HEK293 (cell line): ENCODE results near the gene EBF4.

Source experiments
- KLF7 ChIP-seq: fragments of 450-650 bp; formaldehyde crosslinking; IDR thresholded peaks from 2 replicates; pipeline ENCODE4 v1.5.1; 2016; ENCODE audit warnings: missing biosample characterization, missing genetic modification characterization, borderline replicate concordance
- ZNF354C ChIP-seq: fragments of 450-650 bp; formaldehyde crosslinking; IDR thresholded peaks from 2 replicates; pipeline ENCODE4 v1.5.1; 2016; ENCODE audit warnings: missing biosample characterization, missing genetic modification characterization, low read depth, borderline replicate concordance
- ZNF660 ChIP-seq: fragments of 450-650 bp; IDR thresholded peaks from 2 replicates; pipeline ENCODE4 v1.5.1; 2018; ENCODE audit warnings: missing biosample characterization, mild to moderate bottlenecking, missing genetic modification characterization
- ZNF701 ChIP-seq: fragments of 450-650 bp; formaldehyde crosslinking; IDR thresholded peaks from 2 replicates; pipeline ENCODE4 v1.5.1; 2016; ENCODE audit warnings: missing biosample characterization, missing genetic modification characterization
- TF ChIP-seq, protein P1 (sequence below): fragments of 450-650 bp; formaldehyde crosslinking; IDR thresholded peaks from 2 replicates; pipeline ENCODE4 v1.5.1; 2016; ENCODE audit warnings: missing biosample characterization, missing genetic modification characterization
- TF ChIP-seq, protein P2 (sequence below): fragments of 450-650 bp; formaldehyde crosslinking; IDR thresholded peaks from 2 replicates; pipeline ENCODE4 v1.5.1; 2016; ENCODE audit warnings: missing biosample characterization, missing genetic modification characterization

- TF ChIP-seq ZNF701 (tag by site-specific recombination) = no peak
- TF ChIP-seq, protein P1, sequence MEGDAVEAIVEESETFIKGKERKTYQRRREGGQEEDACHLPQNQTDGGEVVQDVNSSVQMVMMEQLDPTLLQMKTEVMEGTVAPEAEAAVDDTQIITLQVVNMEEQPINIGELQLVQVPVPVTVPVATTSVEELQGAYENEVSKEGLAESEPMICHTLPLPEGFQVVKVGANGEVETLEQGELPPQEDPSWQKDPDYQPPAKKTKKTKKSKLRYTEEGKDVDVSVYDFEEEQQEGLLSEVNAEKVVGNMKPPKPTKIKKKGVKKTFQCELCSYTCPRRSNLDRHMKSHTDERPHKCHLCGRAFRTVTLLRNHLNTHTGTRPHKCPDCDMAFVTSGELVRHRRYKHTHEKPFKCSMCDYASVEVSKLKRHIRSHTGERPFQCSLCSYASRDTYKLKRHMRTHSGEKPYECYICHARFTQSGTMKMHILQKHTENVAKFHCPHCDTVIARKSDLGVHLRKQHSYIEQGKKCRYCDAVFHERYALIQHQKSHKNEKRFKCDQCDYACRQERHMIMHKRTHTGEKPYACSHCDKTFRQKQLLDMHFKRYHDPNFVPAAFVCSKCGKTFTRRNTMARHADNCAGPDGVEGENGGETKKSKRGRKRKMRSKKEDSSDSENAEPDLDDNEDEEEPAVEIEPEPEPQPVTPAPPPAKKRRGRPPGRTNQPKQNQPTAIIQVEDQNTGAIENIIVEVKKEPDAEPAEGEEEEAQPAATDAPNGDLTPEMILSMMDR (tag by site-specific recombination) = no peak
- TF ChIP-seq ZNF660 = no peak
- TF ChIP-seq, protein P2, sequence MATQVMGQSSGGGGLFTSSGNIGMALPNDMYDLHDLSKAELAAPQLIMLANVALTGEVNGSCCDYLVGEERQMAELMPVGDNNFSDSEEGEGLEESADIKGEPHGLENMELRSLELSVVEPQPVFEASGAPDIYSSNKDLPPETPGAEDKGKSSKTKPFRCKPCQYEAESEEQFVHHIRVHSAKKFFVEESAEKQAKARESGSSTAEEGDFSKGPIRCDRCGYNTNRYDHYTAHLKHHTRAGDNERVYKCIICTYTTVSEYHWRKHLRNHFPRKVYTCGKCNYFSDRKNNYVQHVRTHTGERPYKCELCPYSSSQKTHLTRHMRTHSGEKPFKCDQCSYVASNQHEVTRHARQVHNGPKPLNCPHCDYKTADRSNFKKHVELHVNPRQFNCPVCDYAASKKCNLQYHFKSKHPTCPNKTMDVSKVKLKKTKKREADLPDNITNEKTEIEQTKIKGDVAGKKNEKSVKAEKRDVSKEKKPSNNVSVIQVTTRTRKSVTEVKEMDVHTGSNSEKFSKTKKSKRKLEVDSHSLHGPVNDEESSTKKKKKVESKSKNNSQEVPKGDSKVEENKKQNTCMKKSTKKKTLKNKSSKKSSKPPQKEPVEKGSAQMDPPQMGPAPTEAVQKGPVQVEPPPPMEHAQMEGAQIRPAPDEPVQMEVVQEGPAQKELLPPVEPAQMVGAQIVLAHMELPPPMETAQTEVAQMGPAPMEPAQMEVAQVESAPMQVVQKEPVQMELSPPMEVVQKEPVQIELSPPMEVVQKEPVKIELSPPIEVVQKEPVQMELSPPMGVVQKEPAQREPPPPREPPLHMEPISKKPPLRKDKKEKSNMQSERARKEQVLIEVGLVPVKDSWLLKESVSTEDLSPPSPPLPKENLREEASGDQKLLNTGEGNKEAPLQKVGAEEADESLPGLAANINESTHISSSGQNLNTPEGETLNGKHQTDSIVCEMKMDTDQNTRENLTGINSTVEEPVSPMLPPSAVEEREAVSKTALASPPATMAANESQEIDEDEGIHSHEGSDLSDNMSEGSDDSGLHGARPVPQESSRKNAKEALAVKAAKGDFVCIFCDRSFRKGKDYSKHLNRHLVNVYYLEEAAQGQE (tag by site-specific recombination) = no peak
- no peak for TF ChIP-seq ZNF354C (tag by site-specific recombination)
- TF ChIP-seq KLF7 (tag by site-specific recombination) = no peak
Observed at GRCh38 chr20:2656471-2657117, 36.0 kb upstream of the EBF4 start.
